ENCODE data around the gene DLG5. TPM values are rescaled to one million over a fixed set of nuclear protein-coding genes. Genes with fewer than 3 reads are reported as not detected.

DLG5 gene
- total RNA-seq, 1 donor from 2014 or later: 32.9 TPM

GRCh38 chr10:77835669-77836086, 90.9 kb downstream of the DLG5 start:
- no peaks in the 10 kb centered on the region for H3K27me3 ChIP-seq
- no peak overlapping the region for H3K4me3 ChIP-seq
- H3K36me3 ChIP-seq: peaks cover 58 to 63% of the 10 kb centered on the region in 2 donors
- H3K4me1 ChIP-seq: no peaks in the 10 kb centered on the region
- intact Hi-C loops (cut with DNase I): no loop called here
- H3K27ac ChIP-seq: no peak overlapping the region
- DNase-seq (ENCODE audit: low spot score in 2 of 2): no peak
- H3K9me3 ChIP-seq: no peaks in the 10 kb centered on the region
- TF ChIP-seq, protein P1, sequence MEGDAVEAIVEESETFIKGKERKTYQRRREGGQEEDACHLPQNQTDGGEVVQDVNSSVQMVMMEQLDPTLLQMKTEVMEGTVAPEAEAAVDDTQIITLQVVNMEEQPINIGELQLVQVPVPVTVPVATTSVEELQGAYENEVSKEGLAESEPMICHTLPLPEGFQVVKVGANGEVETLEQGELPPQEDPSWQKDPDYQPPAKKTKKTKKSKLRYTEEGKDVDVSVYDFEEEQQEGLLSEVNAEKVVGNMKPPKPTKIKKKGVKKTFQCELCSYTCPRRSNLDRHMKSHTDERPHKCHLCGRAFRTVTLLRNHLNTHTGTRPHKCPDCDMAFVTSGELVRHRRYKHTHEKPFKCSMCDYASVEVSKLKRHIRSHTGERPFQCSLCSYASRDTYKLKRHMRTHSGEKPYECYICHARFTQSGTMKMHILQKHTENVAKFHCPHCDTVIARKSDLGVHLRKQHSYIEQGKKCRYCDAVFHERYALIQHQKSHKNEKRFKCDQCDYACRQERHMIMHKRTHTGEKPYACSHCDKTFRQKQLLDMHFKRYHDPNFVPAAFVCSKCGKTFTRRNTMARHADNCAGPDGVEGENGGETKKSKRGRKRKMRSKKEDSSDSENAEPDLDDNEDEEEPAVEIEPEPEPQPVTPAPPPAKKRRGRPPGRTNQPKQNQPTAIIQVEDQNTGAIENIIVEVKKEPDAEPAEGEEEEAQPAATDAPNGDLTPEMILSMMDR (IDR thresholded peaks at IDR 0.05): no peak

DNA sequence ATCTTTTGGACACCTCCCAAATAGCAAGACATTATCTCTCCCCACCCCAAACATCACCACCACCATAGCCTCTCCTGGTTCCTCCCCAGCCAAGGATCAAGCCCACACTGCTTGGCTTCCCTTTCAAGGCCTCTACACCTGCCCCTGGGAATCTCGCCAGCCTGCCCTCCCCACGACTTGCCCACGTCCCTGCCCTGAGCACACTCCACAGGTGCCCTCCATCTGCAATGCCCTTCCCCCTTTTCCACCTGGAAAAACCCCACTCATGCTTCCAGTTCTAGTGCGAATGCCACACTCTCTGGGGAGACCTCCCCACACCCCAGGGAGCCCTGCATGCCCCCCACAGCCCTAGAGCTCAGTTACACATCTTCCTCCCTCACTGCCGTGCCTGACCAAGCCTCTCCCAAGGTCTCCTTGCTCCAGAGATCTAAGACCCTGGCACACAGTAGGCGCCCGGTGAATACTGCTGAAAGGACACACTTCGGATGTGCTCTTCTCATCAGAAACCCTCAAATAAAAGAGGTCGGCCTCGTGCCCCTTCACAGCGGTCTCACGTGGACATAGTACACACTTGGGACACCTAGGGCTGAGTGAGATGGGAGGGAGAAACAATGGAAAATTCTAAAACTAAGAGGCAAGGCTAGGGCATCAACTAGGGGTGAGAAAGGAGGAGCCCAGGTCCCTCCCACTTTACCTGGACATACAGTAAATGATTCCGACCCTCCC, 91.4 kb downstream of the DLG5 start:
- no peaks in the 10 kb centered on the region for H3K4me1 ChIP-seq
- H3K27me3 ChIP-seq: no peaks in the 10 kb centered on the region
- peaks cover 58 to 66% of the 10 kb centered on the region in 2 donors for H3K36me3 ChIP-seq
- DNase-seq (ENCODE audit: low spot score in 2 of 2): no peak
- no peak overlapping the region for H3K27ac ChIP-seq
- intact Hi-C loops (cut with DNase I): no loop called here
- TF ChIP-seq, protein P1 (IDR thresholded peaks at IDR 0.05): no peak
- no peaks in the 10 kb centered on the region for H3K9me3 ChIP-seq
- no peak overlapping the region for H3K4me3 ChIP-seq

GRCh38 chr10:77834540-77834939, 92.0 kb downstream of the DLG5 start:
- Histone ChIP-seq H3K27me3 (no peaks in the 10 kb centered on the region), H3K27ac (no peak overlapping the region), H3K4me3 (no peak overlapping the region), H3K9me3 (no peaks in the 10 kb centered on the region), H3K36me3 (peaks cover 60 to 72% of the 10 kb centered on the region in 2 donors), H3K4me1 (no peaks in the 10 kb centered on the region)
- no peak for DNase-seq (ENCODE audit: low spot score in 2 of 2)
- intact Hi-C loops (cut with DNase I): no loop called here
- TF ChIP-seq, protein P1 (IDR thresholded peaks at IDR 0.05): no peak

DNA sequence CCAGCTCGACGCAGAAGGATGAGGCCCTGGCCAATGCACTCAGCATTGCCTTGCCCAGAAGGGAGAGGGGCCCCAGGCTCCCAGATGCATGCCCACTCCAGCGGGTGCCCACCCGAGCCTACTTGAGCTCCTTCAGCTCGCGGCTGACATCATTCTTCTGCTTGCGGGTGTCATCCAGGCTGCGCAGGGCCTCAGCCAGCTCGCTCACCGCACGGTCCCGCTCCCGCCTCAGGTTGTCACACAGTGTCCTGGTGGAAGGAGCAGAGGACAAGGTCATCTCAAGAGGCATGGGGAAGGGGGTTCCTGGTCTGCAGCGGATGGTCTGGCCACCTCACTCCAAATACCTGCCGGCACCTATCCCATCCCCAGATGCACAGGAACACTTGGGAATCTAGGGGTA, 92.8 kb downstream of the DLG5 start:
- no peak for DNase-seq (ENCODE audit: low spot score in 2 of 2)
- Histone ChIP-seq H3K27ac (no peak overlapping the region), H3K4me1 (no peaks in the 10 kb centered on the region), H3K9me3 (no peaks in the 10 kb centered on the region), H3K27me3 (no peaks in the 10 kb centered on the region), H3K4me3 (no peak overlapping the region), H3K36me3 (peaks cover 67 to 71% of the 10 kb centered on the region in 2 donors)
- intact Hi-C loops (cut with DNase I): no loop called here
- TF ChIP-seq, protein P1 (IDR thresholded peaks at IDR 0.05): no peak

DNA sequence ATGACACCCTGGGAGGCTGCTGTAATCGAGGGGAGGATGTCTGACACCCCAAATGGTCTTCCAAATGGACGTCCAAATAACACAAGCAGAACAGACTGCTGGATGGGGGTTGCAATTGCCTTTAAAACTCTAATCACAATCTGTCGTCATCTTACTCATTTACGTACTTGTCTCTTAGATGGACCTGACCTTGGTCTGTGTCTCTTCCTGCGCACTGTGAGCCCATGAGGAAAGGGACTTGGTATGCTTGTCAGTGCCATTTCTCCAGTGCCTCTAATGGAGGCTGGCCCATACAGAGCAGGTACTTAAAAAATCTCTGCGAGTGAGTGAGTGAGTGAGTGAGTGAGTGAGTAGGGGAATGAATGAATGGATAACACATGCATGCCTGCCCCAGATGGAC, 93.3 kb downstream of the DLG5 start:
- Histone ChIP-seq H3K27me3 (no peaks in the 10 kb centered on the region), H3K36me3 (peaks cover 66 to 67% of the 10 kb centered on the region in 2 donors), H3K9me3 (no peaks in the 10 kb centered on the region), H3K27ac (no peak overlapping the region), H3K4me3 (no peak overlapping the region), H3K4me1 (no peaks in the 10 kb centered on the region)
- intact Hi-C loops (cut with DNase I): no loop called here
- TF ChIP-seq, protein P1 (IDR thresholded peaks at IDR 0.05): no peak
- no peak for DNase-seq (ENCODE audit: low spot score in 2 of 2)
